GM19468 (cell line): Measurements from ENCODE around the gene AKAP12.
"Not testable (repeated sequence)": the region's sequence is repeated elsewhere in the genome, so short reads cannot be mapped to it uniquely, and the experiment has no call there.

Source experiments
- ATAC-seq: cut with Tn5 transposase; IDR thresholded peaks from one replicate; pipeline ENCODE4 v1.9.1; 2021; ENCODE audit warnings: mild to moderate bottlenecking, moderate library complexity, moderate number of reproducible peaks; ENCODE audit not compliant: unreplicated experiment; ENCODE audit errors: extremely low read depth

The AKAP12 gene

GRCh38 chr6:151370509-151371078 lies 130.8 kb downstream of the AKAP12 start:
- no peak for ATAC-seq

GRCh38 chr6:151372164-151372563 lies 132.4 kb downstream of the AKAP12 start:
- ATAC-seq: no peak

DNA sequence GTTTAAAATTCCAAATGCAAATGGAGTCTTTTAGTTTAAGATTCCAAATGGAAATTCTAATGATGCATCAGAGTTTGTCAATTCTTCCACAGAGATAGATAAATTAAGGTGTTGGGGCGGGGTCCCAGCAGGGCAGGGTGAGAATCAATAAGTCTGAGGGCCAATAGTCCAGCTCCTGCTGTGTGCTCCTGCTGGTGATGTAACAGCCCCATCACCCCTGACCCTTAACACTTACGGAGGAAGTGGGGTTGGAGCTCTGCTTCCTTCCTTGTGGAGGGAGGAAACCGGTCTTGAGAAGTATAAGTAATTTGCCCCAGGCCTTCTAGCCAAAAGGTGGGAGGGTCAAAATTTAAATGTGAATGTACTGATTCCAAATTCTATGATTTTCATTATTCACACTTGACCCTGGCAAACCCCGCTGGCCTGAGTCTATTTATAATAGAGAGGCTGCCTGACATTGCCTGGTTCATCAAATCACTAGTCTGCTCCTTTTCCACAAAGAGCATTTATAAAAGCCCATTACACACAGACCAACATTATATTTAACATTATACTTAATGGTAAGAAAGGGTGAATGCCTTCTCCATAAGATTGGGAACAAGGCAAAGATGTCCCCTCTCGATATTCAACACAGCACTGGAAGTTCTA lies 134.4 kb downstream of the AKAP12 start:
- no peak for ATAC-seq

GRCh38 chr6:151375833-151376232 lies 136.1 kb downstream of the AKAP12 start:
- ATAC-seq: no peak

DNA sequence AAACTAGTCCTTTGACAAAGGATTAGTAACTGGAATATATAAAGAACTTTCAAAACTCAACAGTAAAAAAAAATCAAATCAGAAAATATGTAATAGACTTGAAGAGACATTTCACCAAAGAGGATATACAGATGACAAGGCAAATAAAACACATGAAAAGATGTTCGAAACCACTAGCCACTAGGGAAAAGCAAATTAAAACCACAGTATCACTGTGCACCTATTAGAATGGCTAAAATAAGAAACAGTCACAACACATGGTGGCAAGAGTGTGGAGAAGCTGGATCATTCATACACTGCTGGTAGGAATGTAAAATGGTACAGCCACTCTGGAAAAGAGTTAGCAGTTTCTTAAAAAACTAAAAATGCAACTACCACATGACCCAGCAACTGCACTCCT lies 136.7 kb downstream of the AKAP12 start:
- no peak for ATAC-seq

DNA sequence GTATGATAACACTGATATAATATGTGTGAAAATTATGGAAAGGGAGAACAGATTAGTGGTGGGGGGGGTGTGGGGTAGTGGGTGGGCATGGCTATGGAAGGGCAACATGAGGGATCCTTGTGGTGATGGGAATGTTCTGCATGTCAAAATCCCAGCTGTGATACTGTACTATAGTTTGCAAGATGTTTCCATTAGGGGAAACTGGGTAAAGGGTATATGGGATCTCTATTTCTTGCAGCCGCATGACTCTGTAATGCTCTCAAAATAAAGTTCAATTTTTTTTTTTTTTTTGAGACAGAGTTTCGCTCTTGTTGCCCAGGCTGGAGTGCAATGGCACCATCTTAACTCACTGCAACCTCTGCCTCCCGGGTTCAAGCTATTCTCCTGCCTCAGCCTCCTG lies 137.3 kb downstream of the AKAP12 start:
- no peak for ATAC-seq

GRCh38 chr6:151379933-151380847 lies 140.4 kb downstream of the AKAP12 start:
- ATAC-seq: no peak

- no peak for ATAC-seq
Measured at GRCh38 chr6:151380848-151381205, 141.1 kb downstream of the AKAP12 start.

- no peak for ATAC-seq
Measured at GRCh38 chr6:151381722-151382121, 142.0 kb downstream of the AKAP12 start.

DNA sequence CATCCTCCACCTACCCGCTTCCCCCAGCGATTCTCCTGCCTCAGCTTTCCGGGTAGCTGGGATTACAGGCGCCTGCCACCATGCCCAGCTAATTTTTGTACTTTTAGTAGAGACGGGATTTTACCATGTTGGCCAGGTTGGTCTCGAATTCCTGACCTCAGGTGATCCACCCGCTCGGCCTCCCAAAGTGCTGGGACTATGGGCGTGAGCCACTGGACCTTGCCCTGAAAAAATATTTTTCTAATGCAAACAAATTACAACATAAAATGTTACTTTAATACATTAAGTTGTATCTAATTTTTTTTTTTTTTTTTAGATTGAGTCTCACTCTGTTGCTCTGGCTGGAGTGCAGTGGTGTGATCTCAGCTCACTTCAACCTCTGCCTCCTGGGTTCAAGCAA lies 142.9 kb downstream of the AKAP12 start:
- ATAC-seq: not testable (repeated sequence)

GRCh38 chr6:151384151-151384550 lies 144.4 kb downstream of the AKAP12 start:
- ATAC-seq: no peak

- ATAC-seq: no peak
Measured at GRCh38 chr6:151385177-151385576, 145.4 kb downstream of the AKAP12 start.

DNA sequence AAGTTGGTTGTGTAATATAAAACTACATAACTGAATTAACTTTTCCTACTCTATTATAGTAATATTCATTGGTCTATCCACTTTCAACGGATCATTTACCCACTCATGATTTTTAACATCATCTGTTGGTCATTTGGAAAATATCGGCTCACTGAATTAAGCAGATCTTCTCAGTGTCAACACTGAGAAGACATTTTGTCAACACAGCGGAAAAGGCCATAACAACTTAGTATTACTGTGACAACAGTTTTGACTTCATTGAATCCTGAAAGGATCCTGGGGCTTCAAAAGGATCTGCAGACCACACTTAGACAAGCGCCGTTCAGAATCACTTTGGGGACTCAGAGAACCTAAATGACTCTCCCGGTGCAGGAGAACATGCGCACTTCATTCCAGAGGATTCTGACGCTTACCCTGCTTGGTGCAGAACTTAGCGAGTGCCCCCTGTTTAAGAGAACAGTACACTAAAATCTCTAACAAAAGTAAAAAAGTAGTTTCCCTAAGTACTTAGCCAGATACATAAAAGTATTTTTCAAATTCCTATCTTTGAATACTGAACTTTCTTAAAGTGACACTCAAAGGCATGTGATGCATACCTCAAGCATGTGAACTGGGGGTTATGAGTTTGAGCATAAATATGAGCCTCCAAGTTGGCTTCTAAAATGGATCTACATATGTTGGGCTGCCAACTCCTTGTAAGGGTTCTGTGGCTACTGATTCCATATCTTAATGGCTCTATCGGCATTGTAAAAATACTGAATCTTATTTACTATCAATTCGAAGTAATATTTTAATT lies 147.6 kb downstream of the AKAP12 start:
- no peak for ATAC-seq

DNA sequence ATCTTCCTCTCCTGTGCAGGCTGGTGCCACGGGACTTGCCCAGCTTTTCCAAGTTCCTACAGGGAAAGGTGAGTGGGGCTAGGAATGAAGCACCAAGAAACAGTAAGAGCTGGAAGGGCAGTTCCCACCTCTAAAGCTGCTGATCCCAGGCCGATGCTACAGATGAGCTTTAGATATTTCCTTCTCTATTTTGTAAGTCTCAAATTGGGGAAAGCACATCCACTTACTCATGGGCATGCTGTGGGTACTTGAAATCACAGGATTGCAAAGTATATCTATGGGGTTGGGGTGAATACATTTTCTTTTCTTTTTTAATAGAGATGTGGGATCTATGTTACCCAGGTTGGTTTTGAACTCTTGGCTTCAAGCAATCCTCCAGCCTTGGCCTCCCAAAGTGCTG lies 148.5 kb downstream of the AKAP12 start:
- ATAC-seq: no peak

DNA sequence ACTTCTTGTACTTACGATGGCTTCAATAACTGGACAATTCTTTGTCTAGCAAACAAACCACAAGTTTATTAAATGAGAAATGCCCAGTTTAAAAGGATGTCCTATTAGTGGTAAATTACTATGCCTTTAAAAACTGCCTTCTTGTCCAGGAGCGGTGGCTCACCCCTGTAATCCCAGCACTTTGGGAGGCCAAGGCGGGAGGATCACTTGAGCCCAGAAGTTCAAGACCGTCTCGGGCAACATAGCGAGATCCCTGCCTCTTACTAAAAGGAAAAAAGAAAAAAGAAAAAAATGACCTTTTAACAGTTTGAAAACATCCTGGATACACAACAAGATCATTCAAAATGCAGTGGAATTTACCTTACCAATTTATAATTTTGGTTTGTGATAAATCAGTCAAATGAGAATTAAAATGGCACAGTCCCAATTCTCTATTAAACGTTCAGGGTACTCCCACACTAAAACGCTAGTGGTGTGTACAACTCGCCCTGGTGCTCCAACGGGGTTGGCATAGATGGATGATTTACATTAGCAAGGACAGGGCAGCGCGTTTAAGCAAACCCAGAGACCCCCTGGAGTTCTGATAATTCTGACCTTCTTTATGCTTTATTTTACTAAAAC lies 149.3 kb downstream of the AKAP12 start:
- no peak for ATAC-seq

DNA sequence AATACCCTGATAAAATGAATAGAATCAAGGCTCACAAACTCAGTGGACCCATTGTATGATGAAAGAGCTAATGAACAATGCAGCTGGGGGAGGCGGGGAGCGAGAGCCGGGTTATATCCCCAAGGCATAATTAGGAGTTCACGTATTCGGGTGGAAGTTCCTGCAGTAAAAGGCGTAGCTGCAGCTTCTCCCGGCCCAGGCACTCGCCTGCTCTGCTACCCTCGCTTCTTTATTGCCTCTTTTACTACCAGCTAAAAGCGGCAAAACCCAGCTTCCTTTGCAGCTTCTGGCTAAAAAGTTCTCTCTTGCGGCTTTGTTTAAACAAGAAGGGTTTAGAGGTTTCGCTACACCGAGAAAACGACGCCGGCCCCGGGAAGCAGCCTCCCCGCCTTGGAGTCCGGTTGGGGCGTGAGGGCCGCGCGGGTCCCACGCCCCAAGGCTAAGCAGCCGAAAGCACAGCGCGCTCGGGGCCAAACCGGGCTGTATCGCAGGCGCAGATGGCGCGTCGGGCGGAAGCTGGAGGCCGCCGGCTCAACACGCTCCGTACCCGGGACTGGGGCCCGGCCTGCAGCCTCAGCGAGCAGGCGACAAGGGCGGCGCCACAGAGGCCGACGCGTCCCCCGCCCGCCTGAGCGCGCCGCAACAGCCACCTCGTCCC lies 150.0 kb downstream of the AKAP12 start:
- ATAC-seq: peak; percentile 56

DNA sequence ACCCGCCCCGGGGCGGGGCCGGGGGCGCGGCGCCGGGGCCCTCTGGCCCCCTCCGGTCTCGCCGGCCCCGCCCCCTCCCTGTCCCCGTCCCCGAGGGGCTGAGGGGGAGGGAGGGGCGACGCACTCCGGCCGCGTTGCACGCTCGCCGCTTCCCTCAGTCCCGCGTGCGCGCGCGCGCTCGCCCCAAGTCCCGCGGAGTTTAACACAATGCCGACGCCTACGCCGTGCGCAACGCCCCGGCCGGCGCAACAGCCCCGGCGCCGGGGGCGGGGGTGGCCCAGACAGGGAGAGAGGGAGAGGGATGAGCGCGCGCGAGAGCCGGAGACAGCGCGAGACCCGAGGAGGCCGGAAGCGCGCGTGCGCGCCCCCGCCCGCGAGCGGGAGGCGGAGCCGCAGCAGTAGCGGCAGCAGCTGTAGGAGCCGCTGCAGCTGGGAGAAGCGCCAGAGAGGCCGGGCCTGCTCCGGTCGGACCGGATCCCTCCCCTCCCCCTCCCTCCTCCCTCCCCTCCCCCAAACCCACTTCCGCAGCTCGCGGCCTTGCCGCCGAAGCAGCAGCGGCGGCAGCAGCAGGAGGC lies 150.6 kb downstream of the AKAP12 start:
- ATAC-seq: peak; percentile 85

DNA sequence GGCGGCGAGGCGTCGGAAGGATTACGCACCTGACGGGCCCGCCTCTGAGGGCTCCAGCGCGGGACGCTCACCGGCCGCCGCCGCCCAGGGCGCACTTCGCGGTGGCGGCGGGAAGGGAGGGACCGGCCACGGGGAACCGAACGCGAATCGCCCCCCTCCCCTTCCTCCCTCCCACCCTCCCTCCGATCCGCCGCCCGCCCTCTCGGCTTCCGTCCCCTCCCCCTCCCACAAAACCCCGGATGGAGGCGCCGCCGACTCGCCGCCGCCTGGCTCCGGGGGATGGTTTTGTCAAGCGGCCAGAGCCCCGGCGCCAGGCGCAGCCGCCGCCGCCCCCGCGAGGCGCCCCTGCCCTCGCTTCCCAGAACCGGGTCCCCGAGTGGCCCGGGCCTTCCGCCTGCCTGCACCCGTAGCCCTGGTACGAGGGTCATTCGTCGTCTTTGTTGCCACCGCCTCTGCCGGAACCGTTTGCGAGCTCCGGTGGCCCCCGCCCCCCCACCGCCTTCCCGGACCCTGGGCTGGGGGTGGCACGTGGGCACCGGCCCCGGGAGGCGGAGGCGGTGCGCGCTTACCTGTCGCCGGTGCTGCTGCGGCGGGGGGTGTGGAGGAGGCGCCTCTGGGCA lies 151.2 kb downstream of the AKAP12 start:
- no peak for ATAC-seq
